Activated CD4-positive, alpha-beta T cell treated with anti-CD3 and anti-CD28 coated beads for 4 hours (primary cell): ENCODE measurements around the gene ATP8B4.

ENCODE experiments used
- DNase-seq, 2 donors: peaks; one replicate each; pipeline ENCODE4 v3.0.0-alpha.2; 2020

The ATP8B4 gene

GRCh38 chr15:49923671-49924070 is 195.4 kb downstream of the ATP8B4 start:
- no peak for DNase-seq

- DNase-seq, result no peak
These were observed 200.0 kb downstream of the ATP8B4 start for GRCh38 chr15:49919034-49919433.

DNA sequence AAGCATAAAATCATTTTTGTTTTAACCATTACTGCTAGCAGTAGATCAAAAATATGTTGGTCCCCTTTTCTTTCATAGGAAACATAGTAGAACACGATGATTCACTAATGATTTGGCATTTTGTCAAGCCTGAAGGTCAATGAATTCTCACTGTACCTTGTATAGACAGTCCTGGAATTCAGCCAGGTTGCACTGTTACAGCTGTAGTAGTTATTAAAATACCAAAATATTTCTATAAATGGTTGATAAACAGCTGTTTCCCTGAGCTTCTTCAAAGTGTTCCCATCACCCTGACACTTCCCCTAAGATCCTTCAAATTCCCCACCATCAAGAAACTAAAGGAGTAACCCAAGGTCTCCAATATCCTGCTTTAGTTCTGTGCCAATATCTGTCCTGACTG is 200.9 kb downstream of the ATP8B4 start:
- DNase-seq, result no peak

DNA sequence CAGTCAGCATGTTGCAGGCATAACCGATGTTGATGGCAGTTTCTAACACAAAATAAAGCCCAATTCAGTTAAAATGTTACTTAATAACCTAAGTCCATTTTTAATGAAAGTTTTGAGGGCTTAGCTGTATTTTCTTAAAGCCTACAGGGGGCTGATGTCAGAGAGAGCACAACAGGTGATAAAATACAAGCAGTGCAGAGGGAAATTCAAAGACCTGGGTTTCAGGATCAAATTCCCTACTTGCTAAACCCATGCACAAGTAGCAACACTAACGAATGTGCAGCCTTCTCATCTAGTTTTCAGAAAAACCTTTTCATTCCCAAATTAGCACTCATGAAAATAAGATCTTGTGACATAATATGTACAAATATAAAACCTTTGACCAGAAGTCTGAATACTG is 202.0 kb downstream of the ATP8B4 start:
- DNase-seq, result no peak

DNA sequence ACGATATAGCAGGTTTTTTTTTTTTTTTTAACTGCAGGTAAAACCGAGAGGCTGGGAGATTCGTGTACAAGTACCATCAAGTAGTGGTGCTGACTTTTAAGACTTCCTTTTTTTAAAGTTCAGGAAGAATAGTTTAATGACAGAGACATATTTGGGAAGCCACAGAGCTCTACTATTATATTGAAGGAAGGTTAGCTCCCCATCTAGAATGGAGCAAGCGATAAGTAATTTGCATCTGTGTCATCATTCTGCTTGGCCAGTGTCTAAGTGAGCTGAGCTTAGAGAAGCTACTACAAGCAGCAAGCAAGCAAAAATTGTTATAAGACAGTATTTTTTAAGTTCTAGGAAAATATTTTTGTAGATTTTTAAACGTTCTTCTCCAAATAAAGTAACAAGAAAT is 203.2 kb downstream of the ATP8B4 start:
- DNase-seq, result no peak

DNA sequence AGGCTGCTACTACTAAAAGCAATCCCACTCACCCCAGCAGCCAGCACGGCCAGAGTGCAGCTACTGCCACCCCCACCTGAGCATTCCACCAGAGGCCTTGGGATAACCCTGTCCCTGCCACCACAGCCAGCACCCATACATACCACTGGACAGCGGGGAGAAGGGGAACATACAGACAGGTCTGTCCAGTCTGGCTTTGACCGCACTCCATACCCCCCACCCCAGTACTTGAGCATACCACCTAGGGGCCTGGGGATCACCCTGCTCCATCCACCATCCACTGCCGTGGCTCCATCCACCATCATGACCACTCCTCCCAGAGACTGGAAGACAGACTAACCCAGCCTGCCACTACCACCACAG is 210.1 kb downstream of the ATP8B4 start:
- no peak for DNase-seq

GRCh38 chr15:49908236-49908932 is 210.6 kb downstream of the ATP8B4 start:
- no peak for DNase-seq

- no peak for DNase-seq
These were observed 212.1 kb downstream of the ATP8B4 start for GRCh38 chr15:49906966-49907365.

GRCh38 chr15:49905221-49905620 is 213.8 kb downstream of the ATP8B4 start:
- DNase-seq, result no peak

DNA sequence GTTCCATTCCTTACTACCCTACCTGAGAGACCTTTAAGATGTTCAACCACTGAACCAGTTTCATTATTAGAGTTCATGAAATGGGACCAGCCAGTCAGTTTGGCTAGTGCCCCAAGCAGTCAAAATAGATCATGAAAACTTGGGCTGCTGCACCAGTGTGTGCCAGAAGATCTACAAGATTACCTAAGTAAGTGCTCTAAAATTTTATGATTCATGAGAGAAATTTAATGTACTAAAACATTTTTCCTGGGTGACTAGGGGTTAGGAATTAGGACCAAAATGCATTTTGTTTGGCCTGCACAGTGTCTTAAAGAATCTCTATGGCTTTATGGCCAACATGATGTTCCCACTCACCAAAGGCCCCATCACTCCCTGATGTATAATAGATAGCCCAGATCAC is 214.7 kb downstream of the ATP8B4 start:
- DNase-seq, result no peak

GRCh38 chr15:49902685-49903501 is 216.1 kb downstream of the ATP8B4 start:
- no peak for DNase-seq

GRCh38 chr15:49901996-49902684 is 216.9 kb downstream of the ATP8B4 start:
- no peak for DNase-seq

GRCh38 chr15:49901321-49901720 is 217.7 kb downstream of the ATP8B4 start:
- DNase-seq, result no peak

DNA sequence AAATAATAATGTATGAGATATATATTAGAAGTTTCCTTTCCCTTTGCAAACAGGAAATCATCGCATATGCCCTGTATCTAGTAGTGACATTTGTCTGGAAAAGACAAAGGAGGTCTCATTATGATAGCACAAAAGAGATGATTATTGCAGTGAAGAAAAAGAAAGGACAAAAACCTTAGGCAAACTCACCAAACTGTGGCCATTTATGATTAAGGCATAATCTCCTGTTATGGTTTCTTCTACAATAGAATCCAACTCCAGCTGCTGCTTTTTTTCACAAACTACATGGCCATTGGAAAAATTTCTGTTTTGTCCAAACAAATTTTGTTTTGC is 218.2 kb downstream of the ATP8B4 start:
- DNase-seq, result no peak

DNA sequence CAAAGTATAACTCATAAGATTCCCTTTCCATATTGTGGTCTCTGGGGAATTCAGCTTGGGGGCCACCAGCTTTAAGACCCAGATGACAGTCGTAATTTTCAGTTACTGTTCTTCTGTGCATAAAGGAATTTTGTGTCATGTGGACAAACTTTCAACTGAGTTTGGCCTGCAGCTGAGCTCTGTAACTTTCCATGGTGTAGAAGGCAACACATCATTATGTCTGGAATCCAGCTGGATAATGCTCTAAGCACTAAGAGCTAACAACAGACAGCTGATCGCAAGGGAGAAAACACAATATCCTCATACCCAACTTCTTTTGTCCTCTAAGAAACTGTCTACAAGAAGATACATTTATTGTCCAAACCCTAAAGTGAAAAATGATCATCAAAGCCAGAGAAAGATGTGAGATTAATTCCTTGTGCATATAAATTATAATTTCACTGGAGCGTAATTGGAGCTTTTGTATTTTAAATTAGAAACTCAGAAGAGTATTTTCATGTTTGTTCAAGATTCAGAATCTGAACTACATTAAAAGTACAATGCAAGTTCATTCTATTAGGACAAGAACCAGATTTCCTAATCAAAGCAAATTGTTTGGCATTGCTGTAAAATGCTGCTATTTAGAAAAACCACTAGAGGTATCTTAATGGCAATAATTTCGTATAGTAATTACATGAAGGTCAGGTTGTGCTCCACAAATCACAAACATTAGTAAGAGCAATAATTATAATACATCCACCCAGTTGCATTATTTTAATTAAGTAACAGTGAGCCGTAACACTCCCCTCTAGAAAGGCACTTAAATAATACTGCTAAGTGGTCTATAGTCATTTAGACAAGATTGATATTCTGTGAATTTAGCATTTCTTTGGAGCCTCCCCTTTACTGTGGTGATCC is 218.8 kb downstream of the ATP8B4 start:
- no peak for DNase-seq

DNA sequence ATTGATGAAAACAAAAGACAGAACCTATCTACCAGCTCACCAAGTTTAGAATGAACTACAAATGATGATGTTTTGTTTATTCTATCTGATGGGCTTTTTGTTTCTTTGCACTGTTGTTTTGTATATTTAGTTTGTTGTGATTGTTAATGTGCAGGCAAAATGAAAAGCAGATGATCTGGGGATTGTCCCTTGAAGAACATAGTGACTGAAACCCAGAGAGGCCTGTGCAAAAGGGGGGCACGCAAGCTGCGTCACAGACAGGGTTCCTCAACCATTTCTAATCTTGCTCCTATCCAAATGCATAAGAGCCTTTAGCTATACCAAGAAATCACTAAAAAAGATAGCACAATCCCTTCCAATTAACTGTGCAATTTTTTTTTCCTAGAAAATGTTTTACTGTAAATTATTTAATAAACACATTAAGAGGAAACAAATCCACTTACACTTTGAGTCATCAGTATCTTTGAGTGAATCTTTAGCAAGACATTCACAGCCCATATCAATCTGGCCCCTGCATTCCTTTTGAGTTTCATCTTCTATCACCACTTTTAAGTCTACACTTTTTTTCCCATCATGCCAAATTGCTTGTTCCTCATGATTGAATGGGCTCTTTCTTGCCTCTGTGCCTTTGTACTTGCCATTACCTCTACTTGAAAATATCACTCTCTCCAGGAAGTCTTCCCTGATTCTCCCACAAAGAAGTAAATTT is 220.3 kb downstream of the ATP8B4 start:
- DNase-seq, result no peak

- DNase-seq, result no peak
These were observed 220.9 kb downstream of the ATP8B4 start for GRCh38 chr15:49898097-49898496.

- DNase-seq, result no peak
These were observed 223.4 kb downstream of the ATP8B4 start for GRCh38 chr15:49895347-49896223.

- no peak for DNase-seq
These were observed 228.3 kb downstream of the ATP8B4 start for GRCh38 chr15:49890689-49891088.

- no peak for DNase-seq
These were observed 229.5 kb downstream of the ATP8B4 start for GRCh38 chr15:49889536-49889935.

GRCh38 chr15:49888734-49889133 is 230.3 kb downstream of the ATP8B4 start:
- no peak for DNase-seq
